ENCODE data around the gene EFNB1.

The EFNB1 gene

DNA sequence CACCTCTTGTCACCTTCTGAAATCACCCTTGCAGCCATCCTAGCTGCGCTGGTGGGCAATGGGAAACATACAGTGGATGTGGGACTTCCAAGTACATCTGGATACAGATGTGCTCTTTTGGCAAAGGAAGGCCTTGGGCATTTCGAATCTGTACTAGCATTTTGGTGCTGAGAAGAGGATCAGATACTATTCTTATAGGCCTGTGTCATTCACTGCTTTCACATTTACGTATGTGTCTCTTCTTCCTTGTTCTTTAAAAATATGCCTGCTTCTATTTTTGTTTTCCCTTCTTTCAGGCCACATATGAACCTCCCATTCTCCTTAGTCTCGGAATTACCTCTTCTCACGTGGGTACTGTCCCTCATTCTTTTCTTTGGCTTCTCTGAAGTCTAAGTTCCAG is 53.1 kb downstream of the EFNB1 start:
- H3K27ac ChIP-seq (ENCODE audit: low read length), result no peak overlapping the region
- H3K27me3 ChIP-seq (ENCODE audit: control insufficient read depth, insufficient read depth, low read length), result no peaks in the 10 kb centered on the region
- WGBS (ENCODE audit: insufficient coverage, insufficient read length), result no CpG with 5 or more reads among the region's 5 CpGs

GRCh38 chrX:68883800-68884199 is 55.0 kb downstream of the EFNB1 start:
- Histone ChIP-seq H3K4me3 (ENCODE audit: low read length) (no peak overlapping the region), H3K9me3 (ENCODE audit: control insufficient read depth, insufficient read depth, low read length) (no peaks in the 10 kb centered on the region), H3K36me3 (ENCODE audit: control insufficient read depth, insufficient read depth, low read length) (no peaks in the 10 kb centered on the region), H3K4me1 (ENCODE audit: control insufficient read depth, insufficient read depth, low read length) (peaks cover 3% of the 10 kb centered on the region), H3K27me3 (ENCODE audit: control insufficient read depth, insufficient read depth, low read length) (no peaks in the 10 kb centered on the region), H3K27ac (ENCODE audit: low read length) (no peak overlapping the region)
- DNase-seq (ENCODE audit: low read depth, low spot score), result no peak
- WGBS (ENCODE audit: insufficient coverage, insufficient read length), result no CpG with 5 or more reads among the region's 2 CpGs

More for the DNA sequence above, 53.1 kb downstream of the EFNB1 start:
- H3K36me3 ChIP-seq (ENCODE audit: control insufficient read depth, insufficient read depth, low read length), result no peaks in the 10 kb centered on the region
- H3K9me3 ChIP-seq (ENCODE audit: control insufficient read depth, insufficient read depth, low read length), result no peaks in the 10 kb centered on the region
- no peak for DNase-seq (ENCODE audit: low read depth, low spot score)
- H3K4me3 ChIP-seq (ENCODE audit: low read length), result no peak overlapping the region
- peaks cover 3% of the 10 kb centered on the region for H3K4me1 ChIP-seq (ENCODE audit: control insufficient read depth, insufficient read depth, low read length)

GRCh38 chrX:68889249-68889648 is 60.4 kb downstream of the EFNB1 start:
- Histone ChIP-seq H3K36me3 (ENCODE audit: control insufficient read depth, insufficient read depth, low read length) (no peaks in the 10 kb centered on the region), H3K27ac (ENCODE audit: low read length) (no peak overlapping the region), H3K27me3 (ENCODE audit: control insufficient read depth, insufficient read depth, low read length) (no peaks in the 10 kb centered on the region; the same call in 1 of the 2 replicates), H3K4me1 (ENCODE audit: control insufficient read depth, insufficient read depth, low read length) (no peaks in the 10 kb centered on the region), H3K4me3 (ENCODE audit: low read length) (no peak overlapping the region), H3K9me3 (ENCODE audit: control insufficient read depth, insufficient read depth, low read length) (no peaks in the 10 kb centered on the region)
- no peak for DNase-seq (ENCODE audit: low read depth, low spot score)
- no CpG with 5 or more reads among the region's 4 CpGs for WGBS (ENCODE audit: insufficient coverage, insufficient read length)

Measured in iPS DF 6.9 (cell line).